SHP77 (cell line): ENCODE measurements around the gene BDP1.
A peak's percentile ranks its signal among the peaks of the same experiment; 100 is the strongest.
"Not testable (repeated sequence)": the region's sequence is repeated elsewhere in the genome, so short reads cannot be mapped to it uniquely, and the experiment has no call there.

ENCODE experiments used
- DNase-seq, 2 experiments: peaks; one replicate each; lab custom pipeline; 2025; lab: John Stamatoyannopoulos, UW

Gene BDP1

DNA sequence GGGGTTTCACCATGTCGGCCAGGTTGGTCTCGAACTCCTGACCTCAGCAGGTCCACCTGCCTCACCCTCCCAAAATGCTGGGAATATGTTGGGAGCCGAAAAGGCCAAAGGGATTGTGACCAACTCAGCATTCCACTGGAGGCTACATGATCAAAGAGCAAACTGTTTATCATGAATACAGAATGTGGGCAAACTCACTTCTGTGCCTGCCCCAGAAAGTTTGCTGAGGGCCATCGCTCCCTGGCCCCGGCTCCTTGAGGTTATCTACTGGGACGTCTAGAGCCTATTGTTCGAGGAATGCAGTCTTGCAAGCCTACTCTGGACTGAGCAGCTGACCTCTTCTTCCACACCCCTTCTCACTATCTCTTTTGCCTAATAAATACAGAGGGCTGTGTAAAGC is 116.4 kb downstream of the BDP1 start:
- not testable (repeated sequence) for DNase-seq

DNA sequence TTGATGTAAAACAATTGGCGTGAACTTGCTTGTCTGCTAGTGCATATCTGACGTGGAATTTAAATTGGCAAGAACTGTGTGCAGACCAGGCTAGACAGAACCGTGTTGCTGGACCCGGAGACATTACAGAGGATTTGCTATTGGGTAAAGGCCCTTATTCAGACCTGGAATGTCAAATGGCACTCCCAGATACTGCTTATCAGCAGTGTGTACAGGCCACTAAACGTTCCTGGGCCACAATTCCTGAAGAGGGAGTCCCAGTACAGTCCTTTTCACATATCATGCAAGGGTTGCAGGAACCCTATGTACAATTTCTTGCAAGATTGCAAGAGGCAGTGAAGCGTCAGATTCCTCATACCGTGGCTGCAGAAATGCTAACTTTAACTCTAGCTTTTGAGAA is 118.1 kb downstream of the BDP1 start:
- DNase-seq = no peak

DNA sequence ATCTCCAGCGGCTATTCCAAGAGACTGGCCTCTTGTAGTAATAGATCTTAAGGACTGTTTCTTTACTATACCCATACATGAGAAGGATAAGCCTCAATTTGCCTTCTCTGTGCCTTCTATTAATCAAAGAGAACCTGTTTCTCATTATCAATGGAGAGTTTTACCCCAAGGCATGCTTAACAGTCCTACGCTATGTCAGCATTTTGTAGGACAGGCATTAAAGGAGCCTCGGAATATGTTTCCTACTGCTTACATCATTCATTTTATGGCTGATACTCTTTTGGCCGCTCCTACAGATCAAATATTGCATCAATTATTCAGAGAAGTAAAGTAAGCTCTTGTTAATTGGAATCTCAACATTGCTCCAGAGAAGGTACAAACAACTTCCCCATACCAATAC is 120.1 kb downstream of the BDP1 start:
- DNase-seq = not testable (repeated sequence)

DNA sequence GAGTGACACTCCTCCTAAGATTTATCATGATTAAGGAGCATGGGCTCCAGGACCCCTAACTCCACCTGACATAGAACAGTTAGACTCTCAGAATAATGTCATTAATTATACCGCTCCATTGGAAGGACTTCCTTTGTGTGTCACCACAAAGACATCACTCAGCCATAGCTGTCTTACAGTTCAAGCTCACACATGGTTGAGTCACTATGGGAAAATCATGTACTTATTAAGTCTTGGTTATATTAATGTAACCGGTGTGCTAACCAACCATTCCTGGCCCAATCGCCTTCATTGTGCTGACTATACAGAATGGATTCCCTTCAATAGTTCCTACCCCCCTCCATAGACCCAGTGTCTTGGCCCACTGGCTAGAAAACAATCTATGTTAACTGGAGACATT is 120.8 kb downstream of the BDP1 start:
- no peak for DNase-seq

DNA sequence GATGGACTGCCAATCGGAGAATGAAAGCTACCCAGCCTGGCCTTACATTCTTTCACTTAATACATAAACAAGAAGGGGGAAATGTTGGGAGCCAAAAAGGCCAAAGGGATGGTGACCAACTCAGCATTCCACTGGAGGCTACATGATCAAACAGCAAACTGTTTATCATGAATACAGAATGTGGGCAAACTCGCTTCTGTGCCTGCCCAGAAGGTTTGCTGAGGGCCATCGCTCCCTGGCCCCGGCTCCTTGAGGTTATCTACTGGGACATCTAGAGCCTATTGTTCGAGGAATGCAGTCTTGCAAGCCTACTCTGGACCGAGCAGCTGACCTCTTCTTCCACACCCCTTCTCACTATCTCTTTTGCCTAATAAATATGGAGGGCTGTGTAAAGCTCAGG is 122.4 kb downstream of the BDP1 start:
- not testable (repeated sequence) for DNase-seq

DNA sequence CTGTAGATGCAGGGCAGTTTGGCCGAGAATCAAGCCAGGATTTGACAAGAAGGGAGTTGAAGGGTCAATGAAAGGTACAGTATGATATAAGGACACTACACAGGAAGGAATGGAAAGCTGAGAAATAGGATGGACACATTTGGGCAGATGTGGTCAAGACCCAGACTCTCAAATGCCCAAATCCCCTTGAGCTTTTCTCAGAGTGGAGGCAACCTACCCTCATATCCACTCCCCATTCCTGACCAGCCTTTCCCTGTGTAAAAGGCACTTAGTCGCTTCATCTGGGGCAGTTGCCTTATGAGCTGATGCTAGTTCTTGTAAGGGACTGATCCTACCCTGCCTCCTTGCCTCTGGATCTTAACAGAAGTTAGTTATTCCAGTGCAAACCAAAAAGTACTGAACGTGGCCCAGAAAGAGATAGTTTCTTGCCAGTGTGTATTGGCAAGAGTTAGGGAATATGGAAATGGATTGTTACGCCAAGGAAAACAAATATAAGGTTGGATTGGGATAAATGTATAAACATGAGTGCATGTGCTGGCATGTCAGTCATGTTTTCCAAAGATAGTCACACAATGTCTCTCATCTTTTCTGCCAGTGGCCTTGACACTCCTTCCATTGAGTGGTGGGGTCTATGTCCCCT is 127.6 kb downstream of the BDP1 start:
- DNase-seq = no peak

DNA sequence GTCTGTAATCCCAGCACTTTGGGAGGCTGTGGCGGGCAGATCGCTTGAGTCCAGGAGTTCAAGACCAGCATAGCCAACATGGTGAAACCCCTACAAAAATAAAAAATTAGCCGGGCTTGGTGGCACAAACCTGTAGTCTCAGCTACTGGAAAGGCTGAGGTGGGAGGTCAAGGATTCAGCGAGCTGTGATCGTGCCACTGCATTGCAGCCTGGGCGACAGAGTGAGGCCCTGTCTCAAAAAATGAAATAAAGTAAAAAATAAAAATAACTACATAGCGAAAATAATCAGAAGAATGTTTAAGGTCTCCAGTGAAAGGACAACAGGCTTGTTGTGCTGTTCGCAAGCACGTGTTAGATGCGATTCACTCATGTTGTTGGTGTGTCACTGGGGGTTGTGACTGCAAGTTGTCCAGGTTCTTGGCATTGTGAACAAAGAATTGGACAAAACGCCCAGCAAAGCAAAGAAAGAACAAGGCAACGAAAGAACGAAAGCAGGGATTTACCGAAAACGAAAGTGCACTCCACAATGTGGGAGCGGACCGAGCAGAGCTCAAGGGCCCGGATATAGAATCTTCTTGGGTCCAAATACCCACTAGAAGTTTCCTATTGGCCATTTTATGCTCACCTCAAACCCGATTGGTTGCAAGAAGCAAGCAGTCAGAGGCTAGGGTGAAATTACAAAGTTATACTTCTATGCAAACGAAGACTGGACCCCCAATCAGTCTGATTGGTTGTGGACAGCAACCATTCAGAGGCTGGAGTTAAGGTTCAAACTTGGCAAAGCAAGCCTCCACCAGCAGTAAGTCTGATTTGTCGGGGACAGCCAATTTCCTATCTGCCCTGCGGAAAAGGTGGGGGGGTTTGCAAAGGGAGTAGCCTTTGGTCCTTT is 130.8 kb downstream of the BDP1 start:
- DNase-seq = peak; percentile 85 to 88

DNA sequence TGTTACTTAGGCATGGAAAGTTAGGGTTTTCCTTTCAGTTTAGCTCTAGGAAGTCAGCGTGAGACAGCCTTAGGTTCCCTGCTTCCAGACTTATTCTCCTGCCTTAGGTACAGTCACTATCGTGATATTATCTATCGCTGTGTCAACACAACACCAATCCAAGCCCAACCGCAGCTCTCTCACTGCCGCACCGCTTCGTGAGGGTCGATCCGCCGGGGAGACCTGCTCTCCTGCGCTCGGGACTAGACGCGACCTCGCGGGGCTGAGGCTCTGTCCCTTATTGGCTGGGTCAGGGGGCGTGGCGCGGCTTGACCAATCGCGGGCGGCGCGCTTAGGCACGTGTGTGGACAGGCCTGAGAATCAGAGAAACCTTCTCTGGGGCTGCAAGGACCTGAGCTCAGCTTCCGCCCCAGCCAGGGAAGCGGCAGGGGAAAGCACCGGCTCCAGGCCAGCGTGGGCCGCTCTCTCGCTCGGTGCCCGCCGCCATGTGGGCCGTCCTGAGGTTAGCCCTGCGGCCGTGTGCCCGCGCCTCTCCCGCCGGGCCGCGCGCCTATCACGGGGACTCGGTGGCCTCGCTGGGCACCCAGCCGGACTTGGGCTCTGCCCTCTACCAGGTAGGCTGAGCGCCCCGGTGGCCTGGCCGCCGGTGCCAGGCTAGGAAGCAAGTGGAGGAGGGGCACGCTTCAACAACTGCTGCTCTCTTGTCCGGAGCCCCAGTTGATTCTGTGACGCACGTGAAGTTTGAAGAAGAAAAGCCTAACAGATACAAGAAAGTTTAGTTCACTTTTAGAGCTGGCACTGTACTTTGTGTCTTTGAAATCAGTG is 131.7 kb downstream of the BDP1 start, which contains the start of gene MCCC2:
TSS of gene MCCC2 (plus strand) at position 400 of the 825 bp plus-strand sequence. CDS start at position 486, 86 bp downstream.
- peak; percentile 97 to 98 for DNase-seq

DNA sequence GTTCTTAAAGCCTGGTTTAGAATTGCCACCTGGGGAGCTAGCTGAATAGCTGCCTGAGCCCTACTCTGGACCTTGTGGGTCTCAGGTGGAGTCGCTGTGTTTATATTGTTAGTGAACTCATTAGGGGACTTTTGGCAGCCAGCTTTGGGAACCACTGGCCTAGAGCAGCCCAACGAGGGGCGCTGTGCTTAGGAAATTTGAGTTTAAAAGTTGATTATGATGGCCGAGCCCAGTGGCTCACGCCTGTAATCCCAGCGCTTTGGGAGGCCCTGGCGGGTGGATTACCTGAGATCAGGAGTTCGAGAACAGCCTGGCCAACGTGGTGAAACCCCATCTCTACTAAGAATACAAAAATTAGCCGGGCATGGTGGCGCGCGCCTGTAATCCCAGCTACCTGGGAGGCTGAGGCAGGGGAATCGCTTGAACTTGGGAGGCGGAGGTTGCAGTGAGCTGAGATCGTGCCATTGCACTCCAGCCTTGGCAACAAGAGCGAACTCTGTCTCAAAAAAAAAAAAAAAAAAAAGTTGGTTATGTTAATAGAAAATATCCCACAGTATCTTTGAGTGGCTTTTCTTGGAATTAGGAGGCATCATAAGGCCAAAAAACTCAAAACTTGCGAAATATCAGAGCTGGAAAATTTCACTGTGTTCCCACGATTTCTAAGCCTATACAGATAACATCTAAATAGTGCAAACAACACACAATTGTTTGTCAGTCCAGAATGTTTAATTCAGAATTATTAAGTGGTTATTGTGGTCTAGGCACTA is 132.5 kb downstream of the BDP1 start:
- DNase-seq = no peak

DNA sequence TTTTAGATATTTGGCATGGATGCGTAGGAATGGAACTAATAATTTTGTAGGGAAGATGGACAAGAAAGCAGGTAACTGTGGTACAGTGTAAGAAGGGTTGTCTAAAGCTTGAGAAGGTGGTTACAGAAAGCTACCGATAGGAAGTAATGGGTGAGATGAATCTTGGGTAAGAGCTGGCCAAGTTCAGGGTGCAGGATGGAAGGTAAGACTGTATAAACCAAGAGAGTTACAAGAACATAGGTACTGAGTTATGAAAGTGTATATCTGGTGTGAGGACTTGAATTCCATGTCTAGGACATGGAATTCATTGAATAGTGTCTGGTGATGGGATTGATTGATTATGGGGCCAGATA is 133.1 kb downstream of the BDP1 start:
- DNase-seq = no peak

DNA sequence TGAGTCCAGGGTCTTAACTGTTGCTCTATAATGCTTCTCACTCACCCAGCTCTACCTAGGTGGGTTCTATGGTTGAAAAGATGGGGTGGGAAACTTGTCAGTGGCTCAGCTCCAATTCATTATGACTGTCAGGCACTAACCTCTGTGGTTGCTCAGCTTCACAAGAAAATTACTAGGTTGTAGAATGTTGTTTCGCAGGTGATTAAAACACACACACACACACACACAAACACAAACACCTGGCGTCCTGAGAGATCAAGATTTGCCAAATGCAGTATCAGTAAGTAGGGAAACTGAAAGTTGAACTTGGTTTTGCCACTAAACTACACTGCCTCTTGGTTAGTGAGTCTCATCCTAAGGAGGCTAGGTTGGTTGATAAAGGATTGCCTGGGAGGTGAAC is 134.5 kb downstream of the BDP1 start:
- DNase-seq = no peak

DNA sequence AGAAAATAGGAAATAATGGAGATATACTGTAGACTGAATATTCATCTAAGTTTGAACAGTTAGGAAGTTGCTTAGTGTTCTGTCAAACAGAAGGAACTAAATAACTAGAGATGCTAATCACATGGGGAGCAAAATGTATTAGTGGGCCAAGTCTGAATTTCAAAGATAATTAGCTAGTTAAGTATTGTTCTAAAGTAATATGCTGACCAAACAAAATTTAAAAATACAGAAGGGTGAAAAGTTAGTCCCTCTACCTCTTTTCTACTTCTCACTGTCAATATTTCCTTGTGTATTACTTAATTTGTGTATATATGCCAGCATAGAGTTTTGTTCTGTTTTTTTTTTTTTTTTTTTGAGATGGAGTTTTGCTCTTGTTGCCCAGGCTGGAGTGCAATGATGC is 135.6 kb downstream of the BDP1 start:
- no peak for DNase-seq

DNA sequence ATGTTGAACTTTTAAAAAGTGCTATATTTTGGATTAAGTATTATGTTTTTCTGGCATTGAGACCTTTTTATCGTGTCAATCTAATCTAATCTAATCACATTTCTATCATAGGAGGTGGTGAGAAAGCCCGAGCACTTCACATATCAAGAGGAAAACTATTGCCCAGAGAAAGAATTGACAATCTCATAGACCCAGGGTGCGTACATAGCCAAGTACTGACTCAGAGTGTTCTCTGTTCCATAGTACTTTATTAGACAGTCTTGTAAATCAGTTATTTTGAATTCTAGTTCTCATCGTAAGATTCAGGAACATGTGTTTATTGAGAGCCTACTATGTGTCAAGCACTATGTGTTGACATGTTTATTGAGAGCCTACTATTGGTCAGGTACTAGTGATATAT is 140.7 kb downstream of the BDP1 start:
- no peak for DNase-seq

DNA sequence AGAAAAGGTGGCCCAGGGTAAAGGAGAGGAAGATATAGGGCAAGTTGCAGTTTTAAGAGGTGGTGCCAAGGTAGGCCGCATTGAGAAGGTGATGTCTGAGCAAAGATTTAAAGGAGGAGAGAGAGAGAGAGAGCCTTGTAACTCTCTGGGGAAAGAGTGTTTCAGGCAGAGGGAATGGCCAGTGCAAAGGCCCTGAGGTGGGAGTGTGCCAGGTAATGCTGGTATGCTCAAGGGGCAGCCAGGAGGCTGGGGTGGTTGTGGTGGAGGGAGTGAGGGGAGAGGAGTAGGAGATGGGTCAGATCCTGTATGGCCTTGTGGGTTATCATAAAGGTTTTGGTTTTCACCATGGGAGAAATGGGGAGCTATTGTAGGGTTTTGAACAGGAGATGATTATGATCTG is 141.6 kb downstream of the BDP1 start:
- DNase-seq = no peak

DNA sequence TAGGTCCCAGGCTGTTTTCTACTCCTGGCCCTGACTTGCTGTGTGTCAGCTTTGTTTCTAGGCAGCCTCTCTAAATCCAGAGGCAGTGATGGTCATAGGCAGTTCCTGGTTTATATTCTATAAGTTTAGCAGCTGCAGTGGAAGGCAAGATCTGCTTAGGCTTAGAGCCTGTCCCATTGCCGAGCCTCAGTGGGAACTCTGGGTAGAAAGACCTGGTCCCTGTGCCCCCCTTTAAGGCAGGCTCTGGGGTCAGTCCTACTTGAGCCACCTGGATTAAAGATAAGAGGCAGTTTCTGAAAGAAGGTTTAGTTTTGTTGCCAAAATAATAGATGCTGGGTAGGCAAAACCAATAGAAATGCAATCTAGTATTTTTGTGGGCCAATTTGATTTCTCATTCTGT is 145.3 kb downstream of the BDP1 start:
- no peak for DNase-seq

DNA sequence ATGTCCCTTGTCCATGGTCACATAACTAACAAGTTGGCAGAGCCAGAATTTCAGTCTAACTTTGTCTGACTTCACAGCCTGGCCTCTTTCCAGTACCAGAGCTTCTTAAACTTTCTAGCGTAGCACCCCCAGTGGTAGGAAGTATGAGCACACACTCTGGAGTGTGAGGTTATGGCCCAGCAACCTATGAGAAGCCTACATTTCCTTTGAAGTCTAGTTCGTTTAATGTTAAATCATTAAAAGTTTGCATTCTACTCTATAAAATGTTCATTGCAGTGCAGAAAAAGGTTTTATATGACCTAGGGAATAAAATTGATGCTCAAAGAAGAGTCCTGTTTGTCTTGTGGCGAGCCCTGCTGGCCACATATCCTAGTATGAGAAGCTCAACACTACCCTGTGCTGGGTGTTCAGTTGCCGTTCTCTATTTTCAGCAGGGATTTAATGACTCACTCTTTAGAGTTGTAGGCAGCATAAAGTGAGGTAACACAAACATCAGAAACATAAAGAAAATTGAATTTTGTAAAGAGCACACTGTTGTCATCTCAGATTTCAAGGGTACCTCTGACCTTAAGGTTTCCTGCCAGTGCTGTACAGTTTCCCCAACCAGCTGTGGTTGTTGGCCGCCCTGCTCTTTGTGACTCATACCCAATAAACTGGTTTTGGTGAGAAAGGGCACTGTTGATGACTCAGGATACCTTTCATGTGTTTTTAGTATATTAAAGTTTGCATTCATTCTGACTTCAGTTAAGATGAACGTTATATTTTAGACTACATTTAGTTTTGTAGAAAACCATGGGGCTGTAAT is 146.0 kb downstream of the BDP1 start:
- peak; percentile 14 to 69 for DNase-seq

DNA sequence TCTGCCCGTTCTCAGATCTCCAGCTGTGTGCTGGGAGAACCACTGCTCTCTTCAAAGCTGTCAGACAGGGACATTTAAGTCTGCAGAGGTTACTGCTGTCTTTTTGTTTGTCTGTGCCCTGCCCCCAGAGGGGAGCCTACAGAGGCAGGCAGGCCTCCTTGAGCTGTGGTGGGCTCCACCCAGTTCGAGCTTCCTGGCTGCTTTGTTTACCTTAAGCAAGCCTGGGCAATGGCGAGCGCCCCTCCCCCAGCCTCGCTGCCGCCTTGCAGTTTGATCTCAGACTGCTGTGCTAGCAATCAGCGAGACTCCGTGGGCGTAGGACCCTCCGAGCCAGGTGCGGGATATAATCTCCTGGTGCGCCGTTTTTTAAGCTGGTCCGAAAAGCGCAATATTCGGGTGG is 154.5 kb downstream of the BDP1 start:
- not testable (repeated sequence) for DNase-seq

DNA sequence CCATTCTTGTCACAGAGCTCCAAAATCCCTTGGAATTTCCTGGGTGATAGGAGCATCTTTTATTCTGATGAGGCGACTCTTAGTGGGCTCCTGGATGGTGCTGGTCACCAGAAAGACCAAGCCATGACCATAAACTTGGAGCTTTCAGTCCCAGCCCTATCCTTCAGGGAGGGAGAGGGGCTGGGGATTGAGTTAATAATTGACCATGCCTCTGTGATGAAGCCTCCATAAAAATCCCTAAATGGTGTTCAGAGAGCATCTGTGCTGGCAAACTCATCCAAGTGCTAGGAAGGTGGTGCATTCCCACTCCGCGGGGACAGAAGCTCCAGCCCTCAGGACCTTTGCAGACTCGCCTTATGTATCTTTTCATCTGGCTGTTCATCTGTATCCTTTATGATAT is 160.4 kb downstream of the BDP1 start:
- DNase-seq = no peak
